NB4 (cell line): ENCODE results near the gene RDH5.

ENCODE experiments used
- MYC ChIP-seq: IDR thresholded peaks from 2 replicates; pipeline ENCODE4 v1.6.1; 2011; ENCODE audit warnings: low read depth, low read length
- POLR2A ChIP-seq: IDR thresholded peaks from 2 replicates; pipeline ENCODE4 v1.6.1; 2011; ENCODE audit warnings: mild to moderate bottlenecking; ENCODE audit not compliant: insufficient read length; ENCODE audit errors: extremely low read depth
- TF ChIP-seq, protein P1 (sequence below): IDR thresholded peaks from one replicate; pipeline ENCODE4 v1.5.1; 2012; ENCODE audit warnings: low read depth, low read length
- TF ChIP-seq, protein P2 (sequence below): IDR thresholded peaks from 2 replicates; pipeline ENCODE4 v1.6.1; 2011; ENCODE audit warnings: low read depth, low read length

GRCh38 chr12:55733858-55734257 lies 13.7 kb downstream of the RDH5 start:
- TF ChIP-seq, protein P1, sequence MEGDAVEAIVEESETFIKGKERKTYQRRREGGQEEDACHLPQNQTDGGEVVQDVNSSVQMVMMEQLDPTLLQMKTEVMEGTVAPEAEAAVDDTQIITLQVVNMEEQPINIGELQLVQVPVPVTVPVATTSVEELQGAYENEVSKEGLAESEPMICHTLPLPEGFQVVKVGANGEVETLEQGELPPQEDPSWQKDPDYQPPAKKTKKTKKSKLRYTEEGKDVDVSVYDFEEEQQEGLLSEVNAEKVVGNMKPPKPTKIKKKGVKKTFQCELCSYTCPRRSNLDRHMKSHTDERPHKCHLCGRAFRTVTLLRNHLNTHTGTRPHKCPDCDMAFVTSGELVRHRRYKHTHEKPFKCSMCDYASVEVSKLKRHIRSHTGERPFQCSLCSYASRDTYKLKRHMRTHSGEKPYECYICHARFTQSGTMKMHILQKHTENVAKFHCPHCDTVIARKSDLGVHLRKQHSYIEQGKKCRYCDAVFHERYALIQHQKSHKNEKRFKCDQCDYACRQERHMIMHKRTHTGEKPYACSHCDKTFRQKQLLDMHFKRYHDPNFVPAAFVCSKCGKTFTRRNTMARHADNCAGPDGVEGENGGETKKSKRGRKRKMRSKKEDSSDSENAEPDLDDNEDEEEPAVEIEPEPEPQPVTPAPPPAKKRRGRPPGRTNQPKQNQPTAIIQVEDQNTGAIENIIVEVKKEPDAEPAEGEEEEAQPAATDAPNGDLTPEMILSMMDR, result no peak
- TF ChIP-seq POLR2A (no peak), MYC (no peak)
- TF ChIP-seq, protein P2, sequence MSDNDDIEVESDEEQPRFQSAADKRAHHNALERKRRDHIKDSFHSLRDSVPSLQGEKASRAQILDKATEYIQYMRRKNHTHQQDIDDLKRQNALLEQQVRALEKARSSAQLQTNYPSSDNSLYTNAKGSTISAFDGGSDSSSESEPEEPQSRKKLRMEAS, result no peak
